ENCODE results near the gene C5AR2. TPM values are rescaled to one million over a fixed set of nuclear protein-coding genes. Genes with fewer than 3 reads are reported as not detected.

Gene C5AR2
- total and polyA plus RNA-seq, 4 experiments from 2014 or later = 0.10 to 2.9 (median 1.1) TPM

DNA sequence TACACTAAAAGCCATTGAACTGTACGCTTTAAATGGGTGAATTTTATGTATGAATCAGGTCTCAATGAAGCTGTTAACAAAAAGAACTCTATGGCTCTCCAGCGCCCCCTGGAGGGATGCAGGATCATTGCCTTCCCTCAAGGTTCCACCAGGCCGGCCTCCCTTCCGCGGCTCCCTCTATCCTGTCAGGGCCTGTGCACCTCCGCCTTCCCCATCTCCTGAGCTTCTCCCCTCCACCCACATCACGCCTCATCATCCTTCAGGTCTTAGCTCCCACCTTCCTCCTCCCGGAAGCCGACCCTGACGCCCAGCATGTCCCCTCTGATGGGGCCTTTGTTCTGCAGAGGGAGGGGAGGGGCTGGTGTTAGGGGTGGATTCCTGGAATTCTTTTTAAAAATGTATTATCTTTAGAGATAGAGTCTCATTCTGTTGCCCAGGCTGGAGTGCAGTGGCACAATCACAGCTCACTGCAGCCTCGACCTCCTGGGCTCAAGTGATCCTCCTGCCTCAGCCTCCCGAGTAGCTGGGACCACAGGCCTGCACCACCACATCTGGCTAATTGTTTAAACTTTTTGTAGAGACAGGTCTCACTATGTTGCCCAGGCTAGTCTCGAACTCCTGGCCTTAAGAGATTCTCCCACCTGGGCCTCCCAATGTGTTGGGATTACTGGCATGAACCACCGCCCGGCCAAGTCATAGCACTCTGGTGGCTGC is 59.7 kb downstream of the C5AR2 start:
- peak overlapping the region in 1 of 7 donors; percentile 30 for H3K27ac Mint-ChIP-seq
- intact Hi-C loops (cut with micrococcal nuclease) = loop anchor here (1.0 to 5.0 kb wide), 2 partner anchors 95 to 109 kb away; no protein-coding TSS in a partner anchor
- POLR2A ChIA-PET (ENCODE audit: partially characterized antibody) = interaction anchor here (0.8 to 1.4 kb wide), 4 partner anchors 9 to 117 kb away, joined by 3 to 5 read pairs (median 4); partner anchors contain the start of genes DHX34 and INAFM1
- H3K9me3 Mint-ChIP-seq = peaks cover 0 to 1% (median 0%) of the 10 kb centered on the region in 8 donors
- peaks cover 7 to 9% of the 10 kb centered on the region in 2 donors for H3K27me3 Mint-ChIP-seq
- CTCF ChIA-PET (ENCODE audit: partially characterized antibody) = interaction anchor here (0.5 to 5.3 kb wide), 31 partner anchors 8 to 1755 kb away, joined by 3 to 96 read pairs (median 5); partner anchors contain the start of gene DHX34
- Histone ChIP-seq H3K27ac (ENCODE audit: low read depth, low read length) (no peak overlapping the region), H3K36me3 (ENCODE audit: insufficient read depth, low read length) (no peaks in the 10 kb centered on the region), H3K4me1 (ENCODE audit: insufficient read depth, low read length) (no peaks in the 10 kb centered on the region), H3K9me3 (ENCODE audit: control insufficient read depth in 1 of 2, low read length in 2 of 2) (no peaks in the 10 kb centered on the region), H3K4me3 (ENCODE audit: low read length in 2 of 2) (no peak overlapping the region), H3K27me3 (ENCODE audit: insufficient read depth, low read length) (no peaks in the 10 kb centered on the region)
- H3K4me3 Mint-ChIP-seq = no peak overlapping the region
- H3K36me3 Mint-ChIP-seq = no peaks in the 10 kb centered on the region
- peaks cover 0 to 5% (median 3%) of the 10 kb centered on the region in 4 donors for H3K4me1 Mint-ChIP-seq
- DNase-seq = peak; percentile 74 to 76 (median 75)

Other genes with a start within 250 kb of the C5AR2 start
- 10 to 100 TPM; 74.8 to 75.7 TPM for gene ZC3H4, start 218.4 kb upstream of the C5AR2 start, total RNA-seq
- 1 to 10 TPM in 1 of 2 donors, under 1 TPM in 1; 0.33 to 3.4 TPM for gene ZC3H4, start 218.4 kb upstream of the C5AR2 start, polyA plus RNA-seq
- gene SAE1, start 201.3 kb upstream of the C5AR2 start, total RNA-seq = 10 to 100 TPM; 35.3 to 36.0 TPM
- 100 to 1,000 TPM; 107 to 182 TPM for gene SAE1, start 201.3 kb upstream of the C5AR2 start, polyA plus RNA-seq
- 10 to 100 TPM; 31.9 to 32.2 TPM for gene BBC3, start 101.0 kb upstream of the C5AR2 start, total RNA-seq
- 1 to 10 TPM; 3.7 to 8.0 TPM for gene BBC3, start 101.0 kb upstream of the C5AR2 start, polyA plus RNA-seq
- 10 to 100 TPM; 39.5 to 40.4 TPM for gene CCDC9, start 75.7 kb upstream of the C5AR2 start, total RNA-seq
- 10 to 100 TPM in 1 of 2 donors, 1 to 10 TPM in 1; 4.6 to 11.9 TPM for gene CCDC9, start 75.7 kb upstream of the C5AR2 start, polyA plus RNA-seq
- gene INAFM1, start 57.3 kb upstream of the C5AR2 start, total RNA-seq = 10 to 100 TPM; 15.1 to 16.7 TPM
- 1 to 10 TPM; 1.8 to 1.9 TPM for gene INAFM1, start 57.3 kb upstream of the C5AR2 start, polyA plus RNA-seq
- gene C5AR1, start 22.3 kb upstream of the C5AR2 start, total RNA-seq = 1 to 10 TPM; 4.1 to 4.6 TPM
- not detected for gene C5AR1, start 22.3 kb upstream of the C5AR2 start, polyA plus RNA-seq
- 10 to 100 TPM; 26.5 to 27.3 TPM for gene DHX34, start 17.1 kb downstream of the C5AR2 start, total RNA-seq
- gene DHX34, start 17.1 kb downstream of the C5AR2 start, polyA plus RNA-seq = 1 to 10 TPM; 1.7 to 7.4 TPM
- under 1 TPM in 1 of 2 experiments, not detected in 1; 0.35 TPM for gene MEIS3, start 87.4 kb downstream of the C5AR2 start, total RNA-seq
- gene MEIS3, start 87.4 kb downstream of the C5AR2 start, polyA plus RNA-seq = under 1 TPM in 1 of 2 donors, not detected in 1; 0.71 TPM
- gene SLC8A2, start 139.7 kb downstream of the C5AR2 start, total RNA-seq = not detected
- gene SLC8A2, start 139.7 kb downstream of the C5AR2 start, polyA plus RNA-seq = not detected
- 1 to 10 TPM; 4.0 to 4.3 TPM for gene KPTN, start 152.0 kb downstream of the C5AR2 start, total RNA-seq
- gene KPTN, start 152.0 kb downstream of the C5AR2 start, polyA plus RNA-seq = 10 to 100 TPM in 1 of 2 donors, 1 to 10 TPM in 1; 4.8 to 10.6 TPM
- gene NAPA, start 182.9 kb downstream of the C5AR2 start, total RNA-seq = 10 to 100 TPM; 84.1 to 88.1 TPM
- 100 to 1,000 TPM in 1 of 2 donors, 10 to 100 TPM in 1; 90.8 to 129 TPM for gene NAPA, start 182.9 kb downstream of the C5AR2 start, polyA plus RNA-seq
- gene ZNF541, start 241.0 kb downstream of the C5AR2 start, total RNA-seq = under 1 TPM; 0.53 to 0.79 TPM
- under 1 TPM in 1 of 2 donors, not detected in 1; 0.09 TPM for gene ZNF541, start 241.0 kb downstream of the C5AR2 start, polyA plus RNA-seq

All from CD4-positive, alpha-beta memory T cell (primary cell).